ENCODE results near the gene BMPR1B. TPM values are rescaled to one million over a fixed set of nuclear protein-coding genes. Genes with fewer than 3 reads are reported as not detected.

Gene BMPR1B
- total RNA-seq, 1 donor from 2014 or later, result 26.8 TPM

DNA sequence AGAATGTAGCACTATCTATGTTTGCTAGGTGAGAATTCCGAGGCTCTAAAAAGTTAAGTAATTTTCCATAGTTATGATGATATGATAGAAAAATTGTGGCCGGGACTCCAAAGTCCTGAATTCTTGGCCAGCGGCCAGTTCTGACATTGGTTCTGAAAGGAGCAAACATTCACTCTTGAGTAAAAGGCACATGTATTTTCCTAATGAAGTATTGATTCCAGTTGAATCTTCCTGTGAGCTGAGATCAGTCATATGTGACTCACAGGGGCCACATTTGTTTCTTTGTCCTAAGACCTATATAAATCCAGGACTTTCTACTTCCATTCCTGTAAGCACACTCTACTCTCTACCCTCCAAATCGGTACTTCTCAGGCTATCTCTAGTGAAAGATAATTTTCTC, 349.9 kb downstream of the BMPR1B start:
- DNase-seq (ENCODE audit: low read depth, low spot score), result no peak
- H3K27ac Mint-ChIP-seq (ENCODE audit: unreplicated experiment), result no peak overlapping the region
- H3K27me3 Mint-ChIP-seq (ENCODE audit: low read depth), result no peaks in the 10 kb centered on the region
- H3K4me3 Mint-ChIP-seq, result no peak overlapping the region
- TF ChIP-seq CTCF (conservative IDR thresholded peaks at IDR 0.05), result no peak
- no peaks in the 10 kb centered on the region for H3K9me3 Mint-ChIP-seq
- H3K36me3 Mint-ChIP-seq (ENCODE audit: low read depth), result no peaks in the 10 kb centered on the region
- no peaks in the 10 kb centered on the region for H3K4me1 Mint-ChIP-seq

- no peaks in the 10 kb centered on the region for H3K4me1 Mint-ChIP-seq
- no peaks in the 10 kb centered on the region for H3K27me3 Mint-ChIP-seq (ENCODE audit: low read depth)
- H3K36me3 Mint-ChIP-seq (ENCODE audit: low read depth), result no peaks in the 10 kb centered on the region
- H3K4me3 Mint-ChIP-seq, result no peak overlapping the region
- no peak for DNase-seq (ENCODE audit: low read depth, low spot score)
- H3K27ac Mint-ChIP-seq (ENCODE audit: unreplicated experiment), result no peak overlapping the region
- no peak for TF ChIP-seq CTCF (conservative IDR thresholded peaks at IDR 0.05)
- H3K9me3 Mint-ChIP-seq, result no peaks in the 10 kb centered on the region
These were observed 351.2 kb downstream of the BMPR1B start for GRCh38 chr4:95108883-95109421.

- Mint-ChIP-seq H3K36me3 (ENCODE audit: low read depth) (peaks cover 7% of the 10 kb centered on the region), H3K9me3 (no peaks in the 10 kb centered on the region), H3K4me3 (no peak overlapping the region), H3K4me1 (peaks cover 6% of the 10 kb centered on the region), H3K27ac (ENCODE audit: unreplicated experiment) (no peak overlapping the region), H3K27me3 (ENCODE audit: low read depth) (no peaks in the 10 kb centered on the region)
- no peak for TF ChIP-seq CTCF (conservative IDR thresholded peaks at IDR 0.05)
- no peak for DNase-seq (ENCODE audit: low read depth, low spot score)
These were observed 356.8 kb downstream of the BMPR1B start for GRCh38 chr4:95114521-95114920.

DNA sequence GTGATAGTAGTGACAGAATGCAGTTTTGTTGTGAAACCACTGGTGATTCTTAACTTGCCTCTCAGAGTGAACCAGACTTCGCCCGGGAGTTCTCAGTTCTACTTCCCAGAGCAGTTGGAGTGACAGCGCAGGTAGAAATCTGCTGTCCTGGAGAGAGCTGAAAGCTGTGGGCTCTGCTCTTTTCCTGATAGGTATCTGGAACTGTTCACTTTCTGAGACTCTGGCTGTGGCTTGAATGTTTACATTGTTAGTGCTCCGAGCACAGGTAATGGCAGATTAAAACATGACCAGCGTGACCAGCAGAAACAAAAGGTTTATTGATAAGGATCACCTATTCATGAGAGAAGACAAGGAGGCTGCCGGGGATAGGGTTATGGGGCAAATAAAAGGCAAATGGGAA, 360.7 kb downstream of the BMPR1B start:
- Mint-ChIP-seq H3K4me1 (peaks cover 6% of the 10 kb centered on the region), H3K27me3 (ENCODE audit: low read depth) (no peaks in the 10 kb centered on the region), H3K36me3 (ENCODE audit: low read depth) (peaks cover 7% of the 10 kb centered on the region), H3K27ac (ENCODE audit: unreplicated experiment) (no peak overlapping the region), H3K4me3 (no peak overlapping the region), H3K9me3 (no peaks in the 10 kb centered on the region)
- TF ChIP-seq CTCF (conservative IDR thresholded peaks at IDR 0.05), result no peak
- no peak for DNase-seq (ENCODE audit: low read depth, low spot score)

DNA sequence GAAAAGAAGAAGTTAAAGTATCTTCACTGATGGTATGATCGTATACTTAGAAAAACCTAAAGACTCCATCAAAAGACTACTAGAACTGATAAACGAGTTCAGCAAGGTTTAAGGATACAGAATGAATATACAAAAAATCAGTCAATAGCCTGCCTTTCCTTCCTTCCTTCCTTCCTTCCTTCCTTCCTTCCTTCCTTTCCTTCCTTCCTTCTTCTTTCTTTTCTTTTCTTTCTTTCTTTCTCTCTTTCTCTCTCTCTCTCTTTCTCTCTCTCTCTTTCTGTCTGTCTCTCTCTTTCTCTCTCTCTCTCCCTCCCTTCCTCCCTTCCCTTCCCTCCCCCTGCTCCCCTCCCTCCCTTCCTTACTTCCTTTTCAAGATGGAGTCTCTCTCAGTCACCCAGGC, 362.7 kb downstream of the BMPR1B start:
- Mint-ChIP-seq H3K4me3 (no peak overlapping the region), H3K27ac (ENCODE audit: unreplicated experiment) (no peak overlapping the region), H3K36me3 (ENCODE audit: low read depth) (peaks cover 3% of the 10 kb centered on the region), H3K9me3 (no peaks in the 10 kb centered on the region), H3K4me1 (peaks cover 11% of the 10 kb centered on the region), H3K27me3 (ENCODE audit: low read depth) (no peaks in the 10 kb centered on the region)
- no peak for DNase-seq (ENCODE audit: low read depth, low spot score)
- TF ChIP-seq CTCF (conservative IDR thresholded peaks at IDR 0.05), result no peak

DNA sequence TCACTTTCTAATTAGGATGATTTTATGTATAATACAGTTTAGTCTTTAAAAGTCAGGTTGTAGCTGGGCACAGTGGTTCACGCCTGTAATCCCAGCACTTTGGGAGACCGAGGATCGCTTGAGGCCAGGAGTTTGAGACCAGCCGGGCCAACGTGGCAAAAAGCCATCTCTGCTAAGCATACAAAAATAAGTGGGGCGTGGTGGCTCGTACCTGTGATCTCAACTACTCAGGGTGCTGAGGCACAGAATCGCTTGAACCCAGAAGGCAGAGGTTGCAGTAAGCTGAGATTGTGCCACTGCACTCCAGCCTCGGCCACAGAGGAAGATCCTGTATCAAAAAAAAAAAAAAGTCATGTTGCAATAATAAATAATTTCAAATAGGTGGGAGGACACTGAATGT, 364.2 kb downstream of the BMPR1B start:
- no peak for TF ChIP-seq CTCF (conservative IDR thresholded peaks at IDR 0.05)
- Mint-ChIP-seq H3K27me3 (ENCODE audit: low read depth) (no peaks in the 10 kb centered on the region), H3K4me3 (no peak overlapping the region), H3K27ac (ENCODE audit: unreplicated experiment) (no peak overlapping the region), H3K9me3 (no peaks in the 10 kb centered on the region), H3K4me1 (peaks cover 11% of the 10 kb centered on the region), H3K36me3 (ENCODE audit: low read depth) (no peaks in the 10 kb centered on the region)
- no peak for DNase-seq (ENCODE audit: low read depth, low spot score)

Data from neural crest cell (in vitro differentiated cells).